ENCODE results near the gene SLIT3.

Gene SLIT3

DNA sequence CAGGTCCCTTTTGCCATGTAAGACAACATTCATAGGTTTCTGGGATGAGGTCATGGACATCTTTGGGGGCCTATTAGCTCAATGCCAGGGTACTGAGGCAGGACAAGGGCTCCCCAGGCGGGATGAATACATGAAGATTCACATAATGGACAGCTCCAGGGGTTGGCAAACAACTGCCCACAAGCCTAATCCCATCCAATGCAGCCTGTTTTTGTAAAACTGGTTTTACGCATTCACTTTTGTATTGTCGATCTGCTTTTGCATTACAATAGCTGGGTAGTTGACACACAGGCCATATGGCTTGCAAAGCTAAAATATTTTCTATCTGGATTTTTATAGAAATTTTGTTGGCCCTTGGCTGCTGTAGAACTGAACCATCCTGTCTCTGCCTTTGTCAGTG is 473.3 kb downstream of the SLIT3 start:
- DNase-seq (ENCODE audit: low spot score), result no peak

DNA sequence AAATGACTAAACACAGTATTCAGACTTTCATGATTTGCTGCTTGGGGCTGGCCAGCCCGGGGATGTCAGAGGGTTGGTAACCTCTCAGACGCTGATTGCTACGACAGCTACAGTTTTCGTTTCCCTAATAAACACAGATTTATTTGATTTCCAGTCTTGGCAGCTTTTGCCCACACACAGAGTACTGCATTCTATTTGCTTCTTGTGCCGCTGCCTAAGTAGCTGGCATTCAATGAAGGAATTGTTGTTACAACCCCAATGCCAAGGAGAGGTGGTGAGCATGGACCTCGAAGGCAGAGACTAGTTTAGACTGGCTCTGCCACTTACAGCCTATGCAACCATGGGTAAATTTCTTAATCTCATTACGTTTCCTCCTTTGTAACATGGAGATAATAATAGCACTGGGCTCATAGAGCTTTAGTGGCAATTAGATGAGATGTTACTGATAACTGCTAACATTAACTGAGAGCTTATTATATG is 474.7 kb downstream of the SLIT3 start:
- no peak for DNase-seq (ENCODE audit: low spot score)

DNA sequence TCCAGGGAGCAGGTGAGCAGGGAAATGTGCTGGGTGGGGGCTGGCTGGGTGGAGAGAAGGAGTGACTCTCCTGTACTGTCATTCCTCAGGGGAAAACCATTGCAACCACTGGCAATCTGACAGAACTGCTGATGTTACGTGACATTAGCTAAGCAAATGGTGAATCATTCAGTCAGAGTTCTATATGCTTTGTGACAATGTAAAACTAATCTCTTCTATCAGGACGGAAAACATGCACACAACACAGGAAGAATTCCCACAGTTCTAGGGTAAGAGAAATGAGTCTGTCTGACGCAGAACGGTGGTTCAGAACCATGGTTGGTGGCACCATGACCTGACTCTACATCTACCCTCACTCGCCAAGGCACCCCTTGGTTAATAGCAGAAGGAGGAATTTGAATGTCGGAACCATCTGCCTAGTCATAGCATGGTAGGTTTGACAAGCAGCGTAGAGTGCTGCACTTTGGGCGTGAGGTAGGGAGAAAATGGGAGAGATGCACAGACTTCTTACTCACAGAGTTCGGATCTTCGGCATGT is 478.1 kb downstream of the SLIT3 start:
- no peak for DNase-seq (ENCODE audit: low spot score)

DNA sequence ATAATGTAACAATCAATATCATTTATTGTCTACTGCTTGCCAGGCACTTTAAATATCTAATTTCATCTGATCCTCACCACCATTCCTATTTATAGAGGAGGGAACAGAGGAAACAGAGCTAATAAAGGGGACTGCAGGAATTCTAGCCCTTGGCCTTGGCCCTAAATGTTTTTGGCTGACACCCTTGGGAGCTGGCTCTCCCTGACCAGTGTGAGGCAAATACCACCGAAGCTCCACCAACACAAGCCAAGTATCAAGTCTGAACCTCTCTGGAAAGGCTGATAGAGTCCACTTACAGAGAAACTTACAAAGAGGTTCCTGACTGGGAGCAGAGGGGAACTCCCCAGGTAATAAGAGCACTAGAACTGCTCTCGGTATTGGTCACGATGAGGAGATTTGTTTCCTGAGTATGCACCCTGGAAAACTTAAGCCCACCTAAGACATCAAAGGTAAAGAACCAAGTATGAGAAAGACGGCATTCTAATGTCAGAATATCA is 478.6 kb downstream of the SLIT3 start:
- no peak for DNase-seq (ENCODE audit: low spot score)

DNA sequence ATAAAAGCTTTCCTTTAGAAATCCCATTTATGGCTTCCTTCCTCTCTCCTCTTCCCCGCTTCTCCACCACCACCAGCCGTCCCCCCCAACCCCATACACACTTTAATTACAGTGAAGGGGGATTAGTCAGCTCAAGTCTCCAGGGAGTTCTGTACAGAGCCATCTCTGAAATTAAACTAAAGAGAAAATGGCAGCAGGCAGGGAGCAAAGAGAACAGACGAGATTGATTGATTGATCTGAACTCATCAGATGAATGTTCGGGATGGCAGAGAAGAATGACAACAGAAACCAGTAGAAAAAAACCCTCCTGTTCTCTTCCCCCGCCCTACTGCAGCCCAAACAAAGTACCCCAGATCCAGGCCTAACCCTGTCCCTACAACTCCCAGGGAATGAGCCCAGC is 480.1 kb downstream of the SLIT3 start:
- no peak for DNase-seq (ENCODE audit: low spot score)

DNA sequence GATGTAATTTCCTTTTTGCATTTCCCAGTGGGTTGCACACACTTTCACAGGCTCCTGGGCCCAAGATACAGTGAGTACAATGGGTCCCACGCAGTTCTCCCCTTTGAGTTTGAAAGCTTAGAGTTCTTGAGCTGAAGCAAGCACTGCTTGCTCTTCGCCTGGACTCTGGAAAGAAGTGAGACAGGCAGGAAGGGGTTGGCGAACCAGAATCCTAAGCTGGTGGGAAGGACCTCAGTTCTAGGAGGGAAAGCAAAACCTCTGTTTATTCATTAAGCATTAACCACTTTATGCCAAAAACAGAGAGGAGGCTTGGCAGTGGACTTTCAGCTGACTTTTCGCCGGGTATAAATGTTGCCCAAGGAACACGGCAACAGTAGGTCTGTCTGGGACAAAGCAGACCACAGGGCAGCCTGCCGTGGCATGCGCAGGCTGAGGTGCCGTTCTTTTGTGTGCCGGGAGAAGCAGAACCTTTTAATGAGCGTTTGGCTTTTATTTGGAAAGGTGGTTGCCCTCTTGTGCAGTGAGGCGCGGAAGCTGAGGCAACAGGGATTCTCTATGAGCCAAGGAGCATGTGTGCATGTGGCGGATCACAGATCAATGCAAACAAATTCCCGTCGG is 481.8 kb downstream of the SLIT3 start:
- DNase-seq (ENCODE audit: low spot score), result no peak

DNA sequence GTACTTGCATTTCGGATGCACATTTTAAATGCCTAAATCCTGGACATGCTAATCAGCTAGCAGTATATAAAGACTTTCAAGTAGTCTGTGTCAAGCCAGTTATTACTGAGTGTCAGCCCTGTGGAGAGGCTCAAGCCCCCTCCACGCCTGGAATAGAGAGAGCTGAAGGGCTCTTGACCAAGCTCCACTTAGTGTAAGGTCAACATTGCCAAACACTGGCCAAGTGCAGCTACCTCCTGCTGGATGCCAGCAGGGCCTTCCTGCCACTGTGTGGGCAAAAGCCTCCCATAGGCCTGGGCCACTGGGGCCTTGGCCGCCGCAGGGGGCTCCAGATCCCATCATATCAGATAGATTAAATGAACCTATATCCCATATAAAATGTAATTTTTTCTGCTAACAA is 482.4 kb downstream of the SLIT3 start:
- DNase-seq (ENCODE audit: low spot score), result no peak

DNA sequence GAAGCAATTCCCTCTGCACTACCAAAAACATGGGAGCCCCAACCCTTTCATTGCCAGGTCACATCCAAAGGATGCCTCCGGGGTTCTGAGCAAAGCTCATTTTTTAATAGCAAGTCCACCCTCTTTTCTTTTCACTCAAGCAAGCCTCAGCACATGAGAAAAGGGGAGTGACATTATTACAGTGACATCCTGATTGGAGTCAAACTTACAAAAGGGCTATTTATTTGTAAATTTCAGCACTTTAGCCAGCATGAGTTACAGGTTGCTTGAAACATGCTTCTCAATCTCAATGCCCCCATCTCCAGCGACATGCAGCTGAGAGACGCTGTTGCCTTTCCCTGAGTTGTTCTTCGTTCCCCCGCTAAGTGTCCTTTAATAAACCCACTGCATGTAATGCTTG is 483.3 kb downstream of the SLIT3 start:
- DNase-seq (ENCODE audit: low spot score), result no peak

DNA sequence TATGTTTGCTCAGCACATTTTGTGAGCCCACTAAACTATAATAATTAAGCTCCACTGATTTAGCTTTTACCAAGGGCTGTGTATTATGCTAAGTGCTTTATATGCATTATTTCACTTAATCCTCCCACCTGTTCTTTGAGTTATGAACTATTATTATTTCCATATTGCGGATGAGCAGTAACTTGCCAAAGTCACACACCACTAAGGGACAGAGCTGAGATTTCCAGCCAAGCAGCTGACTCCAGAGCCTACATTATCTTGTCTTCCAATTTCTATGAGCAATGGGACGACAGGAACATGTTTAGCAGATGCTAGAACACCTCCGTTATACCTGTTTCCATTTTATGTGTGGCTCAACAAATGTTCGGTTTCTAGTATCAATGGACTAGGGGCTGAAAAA is 484.3 kb downstream of the SLIT3 start:
- DNase-seq (ENCODE audit: low spot score), result no peak

DNA sequence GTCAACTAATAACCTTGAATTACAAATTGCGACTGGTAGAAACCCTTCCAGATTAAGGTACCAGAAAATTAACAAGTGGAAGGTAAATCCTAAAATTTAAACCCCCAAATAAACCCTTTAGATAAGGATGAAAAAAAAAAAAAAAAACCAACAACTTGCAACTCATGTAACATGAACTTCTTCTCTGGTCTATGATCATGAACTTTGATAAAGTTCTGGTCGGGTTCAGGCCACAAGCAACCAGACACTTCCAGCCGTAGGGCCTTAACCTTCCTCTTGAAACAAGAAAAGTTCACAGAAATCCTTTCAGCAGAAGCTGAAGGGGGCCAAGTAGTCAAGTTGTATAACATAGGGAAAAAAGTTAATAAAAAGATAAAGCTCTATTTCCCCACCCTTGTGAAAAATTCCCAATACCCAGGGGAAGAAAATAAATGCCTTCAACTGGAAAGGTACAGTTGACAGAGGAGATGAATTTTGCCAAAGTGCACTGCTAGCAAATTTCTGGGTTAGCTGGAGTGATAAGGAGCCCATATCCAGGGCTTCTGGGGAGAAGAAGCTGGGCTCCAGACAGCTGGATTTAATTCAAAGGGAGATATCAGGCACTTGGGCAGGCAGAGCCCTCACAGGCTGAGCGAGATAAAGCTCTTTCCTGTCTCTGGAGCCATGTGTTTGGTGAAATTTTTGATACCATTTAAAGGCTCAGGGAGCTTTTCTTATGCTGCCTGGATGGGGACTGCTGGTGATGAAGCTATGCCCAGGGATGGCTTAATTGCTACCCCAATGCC is 487.6 kb downstream of the SLIT3 start:
- DNase-seq (ENCODE audit: low spot score), result peak; percentile 87

DNA sequence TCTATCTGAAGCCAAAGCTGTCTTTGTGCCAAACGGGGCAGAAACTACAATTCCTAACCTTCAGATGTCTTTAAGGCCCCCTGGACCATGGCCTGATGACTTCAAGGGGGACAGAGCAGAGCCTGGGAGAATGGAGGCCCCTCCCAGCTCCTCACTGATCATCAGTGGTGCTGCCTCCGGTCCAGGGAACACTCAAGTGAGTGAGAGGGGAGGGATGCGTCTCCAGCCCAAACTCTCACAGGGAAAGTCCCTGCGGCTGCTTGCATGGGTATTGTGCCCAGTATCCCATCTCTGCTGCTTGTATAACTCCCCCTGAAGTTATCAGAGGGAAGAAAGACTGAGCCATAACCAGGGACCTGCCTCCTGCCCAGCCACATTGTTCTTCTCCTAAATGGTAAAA is 490.3 kb downstream of the SLIT3 start:
- no peak for DNase-seq (ENCODE audit: low spot score)

DNA sequence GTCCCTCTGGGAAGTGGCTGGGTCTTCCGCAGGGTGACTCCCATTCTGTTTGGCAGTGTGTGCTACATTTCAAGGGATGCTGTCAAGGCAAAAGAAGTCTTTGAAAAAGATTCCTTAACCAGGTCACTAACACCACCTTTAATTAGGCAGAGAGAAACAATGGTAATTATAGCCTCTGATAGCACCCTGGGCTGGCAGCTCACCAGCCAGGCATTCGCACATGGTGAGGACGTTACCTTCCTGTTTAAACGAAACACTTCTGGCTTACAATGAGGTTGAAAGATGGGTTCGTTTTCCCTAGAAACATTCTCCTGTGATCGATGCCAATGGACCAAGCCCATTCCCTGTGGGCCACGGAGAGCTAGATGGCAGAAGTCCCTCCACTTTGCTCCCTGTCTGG is 491.7 kb downstream of the SLIT3 start:
- DNase-seq (ENCODE audit: low spot score), result no peak

DNA sequence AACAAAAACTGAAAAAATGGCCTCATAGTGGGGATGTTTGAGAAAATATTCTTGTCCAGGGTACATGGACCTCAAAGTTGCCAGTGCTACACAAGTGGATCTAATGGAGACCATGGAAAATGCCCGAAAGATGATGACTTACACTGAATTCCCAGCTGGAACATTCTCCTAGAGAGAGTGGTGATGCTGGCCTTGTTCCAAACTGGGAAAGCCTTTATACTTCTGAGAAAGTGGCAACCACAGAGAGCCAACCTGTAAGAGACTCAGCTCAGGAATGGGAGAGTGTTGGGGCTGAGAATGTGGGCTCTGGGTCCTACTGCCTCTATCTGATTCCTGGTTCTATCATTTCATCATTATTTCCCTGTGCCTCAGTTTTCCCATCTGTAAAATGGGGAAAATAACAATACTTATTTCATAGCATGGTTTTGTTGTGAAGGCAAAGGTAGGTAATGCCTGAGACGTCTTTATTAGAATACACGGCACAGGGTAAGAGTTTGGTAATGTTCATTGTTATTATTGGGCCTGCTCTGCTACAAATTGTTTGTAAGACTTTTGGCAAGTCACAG is 492.8 kb downstream of the SLIT3 start:
- DNase-seq (ENCODE audit: low spot score), result no peak

DNA sequence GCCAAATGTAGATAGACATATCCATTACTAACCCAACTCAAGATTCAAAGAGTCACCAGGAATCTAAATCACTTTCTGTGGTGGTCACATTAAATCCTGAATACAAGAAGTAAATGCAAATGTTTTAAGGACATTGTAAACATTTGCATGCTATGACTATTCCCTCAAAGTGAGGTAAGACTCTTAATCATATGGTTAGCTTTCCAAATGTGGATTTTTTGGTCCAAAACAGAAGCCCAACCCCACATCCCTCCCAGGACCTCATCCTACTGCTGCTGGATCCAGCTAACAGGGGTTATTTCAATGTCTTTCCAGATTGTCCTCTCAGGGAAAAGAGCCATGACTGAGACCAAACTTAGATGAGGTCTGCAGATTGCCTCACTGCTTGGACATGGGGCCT is 493.7 kb downstream of the SLIT3 start:
- no peak for DNase-seq (ENCODE audit: low spot score)

DNA sequence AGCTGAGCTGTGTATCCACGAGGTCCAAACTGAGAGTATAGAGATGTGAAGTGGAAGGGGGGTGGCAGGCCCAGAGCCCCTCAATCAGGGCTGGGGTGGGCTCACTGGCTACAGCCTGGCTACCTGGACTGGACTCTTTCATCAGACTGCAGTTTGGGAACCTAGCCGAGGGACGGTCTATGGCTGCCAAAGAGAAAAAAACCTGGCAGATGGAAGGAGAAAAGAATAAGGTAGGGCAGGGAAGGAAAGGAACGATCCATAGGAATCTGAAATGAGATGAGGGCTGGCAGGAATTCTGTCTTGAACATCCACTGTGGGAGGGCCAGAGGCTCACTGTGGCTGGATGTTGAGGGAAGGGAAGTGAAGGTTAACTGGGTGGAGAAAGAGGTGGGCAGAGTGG is 497.4 kb downstream of the SLIT3 start:
- no peak for DNase-seq (ENCODE audit: low spot score)

DNA sequence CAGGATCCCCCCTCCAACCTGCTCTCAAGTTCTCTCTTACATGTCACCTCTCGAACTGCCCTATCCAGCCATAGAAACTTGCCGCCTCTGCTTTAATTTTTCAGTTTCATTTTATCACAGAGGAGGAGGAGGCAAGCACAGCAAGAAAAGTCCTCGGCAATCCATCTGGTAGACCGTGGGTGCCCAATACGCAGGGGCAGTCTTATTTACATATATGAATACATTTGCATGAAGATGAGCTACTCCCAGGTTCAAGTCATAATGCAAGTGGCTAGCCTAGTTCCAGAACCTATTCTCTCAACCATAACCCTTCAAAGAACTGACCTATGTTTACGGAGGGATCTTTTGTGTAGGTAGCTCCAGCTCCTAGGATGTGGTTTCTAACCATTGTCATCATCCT is 498.6 kb downstream of the SLIT3 start:
- no peak for DNase-seq (ENCODE audit: low spot score)

DNA sequence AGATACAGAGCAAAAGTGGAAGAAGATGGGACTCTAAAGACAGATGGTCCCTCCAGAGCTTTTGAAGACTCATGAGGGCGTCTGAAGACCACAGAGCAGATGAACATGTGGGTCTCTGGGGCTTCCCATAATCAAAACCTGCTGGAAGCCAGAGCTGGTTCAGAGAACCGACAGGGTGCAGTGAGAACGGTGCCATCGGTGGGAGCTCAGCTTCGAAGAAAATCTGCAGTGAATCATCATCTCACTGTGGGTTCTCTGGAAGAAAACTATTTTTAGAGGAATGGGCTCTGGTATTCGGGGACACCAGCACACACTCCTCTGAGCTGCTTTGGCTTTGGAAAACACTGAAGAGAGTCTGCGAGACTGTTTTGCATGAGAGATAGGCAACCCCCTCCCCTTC is 499.4 kb downstream of the SLIT3 start:
- DNase-seq (ENCODE audit: low spot score), result no peak

DNA sequence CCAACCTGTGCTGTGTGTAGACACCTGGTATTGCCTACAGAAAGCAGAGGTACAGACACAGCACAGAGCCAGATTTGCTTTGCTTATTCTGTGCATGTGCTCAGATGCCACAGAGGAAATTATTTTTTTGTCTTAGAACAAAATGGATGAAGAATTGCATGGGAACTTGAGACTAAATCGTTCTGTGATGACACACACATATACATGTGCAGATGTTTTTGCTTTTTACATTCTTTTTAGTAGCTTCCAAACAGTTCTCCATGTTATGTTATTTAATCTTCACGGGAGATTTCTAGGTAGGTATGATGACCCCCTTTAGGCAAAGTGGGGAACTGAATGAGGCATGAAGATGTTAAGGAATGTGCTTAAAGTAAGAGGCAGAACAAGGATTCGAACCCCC is 500.2 kb downstream of the SLIT3 start:
- no peak for DNase-seq (ENCODE audit: low spot score)

DNA sequence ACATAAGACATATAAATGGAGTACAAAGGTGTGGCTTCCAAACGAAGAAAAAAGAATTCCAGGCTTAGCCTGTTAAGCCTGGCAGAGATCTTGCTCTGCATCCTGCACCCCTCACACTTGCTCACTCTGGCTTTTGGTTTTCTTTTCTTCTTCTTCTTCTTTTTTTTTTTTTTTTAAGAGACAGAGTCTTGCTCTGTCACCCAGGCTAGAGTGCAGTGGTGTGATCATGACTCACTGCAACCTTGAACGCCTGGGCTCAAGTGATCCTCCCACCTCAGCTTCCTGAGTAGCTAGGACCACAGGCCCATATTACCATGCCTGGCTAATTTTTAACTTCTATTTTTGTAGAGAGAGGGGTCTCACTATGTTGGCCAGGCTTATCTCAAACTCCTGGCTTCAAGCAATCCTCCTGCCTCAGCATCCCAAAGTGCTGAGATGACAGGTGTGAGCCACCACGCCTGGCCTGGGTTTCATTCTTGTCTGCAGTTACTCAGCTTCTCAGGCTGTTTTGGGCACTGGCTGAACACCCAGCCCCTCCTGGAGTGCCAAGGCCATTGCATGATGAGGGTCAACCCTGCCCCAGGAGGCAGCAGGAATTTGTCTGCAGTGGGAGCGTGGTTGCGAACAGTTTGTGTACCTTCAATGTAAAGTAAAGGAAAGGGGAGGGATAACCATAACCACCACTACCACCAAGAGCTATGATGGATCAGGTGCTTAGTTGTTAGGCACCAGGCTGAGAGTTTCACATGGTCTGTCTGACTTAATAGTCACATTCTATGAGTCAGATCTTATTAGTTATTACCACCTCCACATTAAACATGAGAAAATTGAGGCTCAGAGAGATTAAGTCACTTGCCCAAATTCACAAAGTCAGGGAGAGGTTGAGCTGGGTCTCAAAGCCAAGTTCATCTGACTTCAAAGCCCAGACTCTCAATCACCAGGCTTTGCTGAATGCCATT is 502.6 kb downstream of the SLIT3 start:
- DNase-seq (ENCODE audit: low spot score), result no peak

DNA sequence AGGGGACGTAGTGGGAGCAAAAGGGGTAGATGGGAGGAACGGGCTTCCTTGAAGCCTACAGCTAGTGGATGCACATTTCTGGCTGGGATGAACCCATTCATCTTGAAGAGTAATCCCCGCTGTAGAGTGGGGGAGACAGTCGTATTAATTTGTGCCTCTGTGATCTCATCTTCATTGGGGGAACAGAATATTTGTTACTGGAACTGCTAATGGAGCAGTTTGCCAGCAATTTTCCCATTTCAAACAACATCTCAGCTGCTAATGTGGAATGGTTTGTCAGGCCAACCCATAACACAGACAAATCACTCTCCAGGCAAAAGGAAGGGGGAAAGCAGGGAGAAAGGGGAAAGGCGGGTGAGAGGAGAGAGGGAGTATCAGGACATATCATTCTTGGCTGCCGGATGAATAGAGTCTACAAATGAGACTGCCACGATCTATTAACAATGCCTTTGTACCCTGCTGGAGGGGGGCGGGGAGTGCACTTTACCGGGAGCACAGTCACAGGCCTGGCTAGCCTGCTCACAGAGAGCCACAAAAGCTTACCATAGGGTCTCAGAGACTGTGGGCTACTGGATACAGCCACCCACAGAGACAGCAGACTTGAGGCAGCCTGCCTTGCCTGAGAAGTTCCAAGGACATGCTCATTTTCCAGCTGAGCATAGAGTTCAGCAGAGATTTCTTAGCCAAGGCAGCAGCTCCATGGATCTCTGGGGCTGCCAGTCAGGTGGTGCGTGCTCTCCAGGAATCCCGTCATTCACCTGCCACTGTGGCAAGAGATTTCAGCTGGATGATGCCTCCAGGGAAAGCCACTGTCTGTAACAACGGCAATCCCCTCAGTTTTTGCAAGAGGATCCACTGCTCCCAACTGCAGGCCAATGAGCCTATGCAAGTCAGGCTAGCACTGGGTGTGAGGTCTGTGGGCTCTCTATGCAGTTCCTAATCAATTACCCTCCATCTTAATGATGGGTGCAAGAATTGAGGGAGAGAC is 504.1 kb downstream of the SLIT3 start:
- DNase-seq (ENCODE audit: low spot score), result no peak

DNA sequence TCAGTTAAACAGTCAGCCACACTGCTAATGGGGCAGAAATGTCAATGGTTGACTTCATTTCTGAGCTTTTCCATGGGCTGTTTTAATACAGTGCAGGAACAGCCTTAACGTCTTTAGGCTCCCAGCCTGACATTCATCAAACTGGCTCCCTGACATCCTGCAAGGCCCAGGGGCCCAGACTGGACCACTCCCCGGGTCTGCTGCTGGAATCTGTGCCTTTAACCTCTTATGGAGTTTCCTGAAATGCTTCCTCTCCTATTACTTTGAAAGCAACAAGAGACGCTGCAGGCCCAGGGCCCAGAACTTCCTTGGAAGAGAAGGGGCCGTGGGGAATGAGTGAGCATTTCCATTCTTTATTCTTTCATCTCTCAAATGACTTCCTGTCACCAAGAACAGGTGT is 504.9 kb downstream of the SLIT3 start:
- no peak for DNase-seq (ENCODE audit: low spot score)

Data from hematopoietic multipotent progenitor cell treated with erythropoietin and hydrocortisone succinate and interleukin-3 and kit ligand, for 17 days (in vitro differentiated cells).